Osteocyte (in vitro differentiated cells): ENCODE measurements around the gene UBE2O. TPM values are rescaled to one million over a fixed set of nuclear protein-coding genes. Genes with fewer than 3 reads are reported as not detected.

ENCODE experiments used
- DNase-seq: peaks from one replicate; pipeline ENCODE4 v3.0.0; 2021; ENCODE audit warnings: mixed read lengths; ENCODE audit not compliant: unreplicated experiment; ENCODE audit errors: extremely low spot score
- H3K27ac Mint-ChIP-seq: one replicate; pipeline ENCODE4 v1.8.0; 2021; ENCODE audit warnings: mild to moderate bottlenecking, mixed read lengths; ENCODE audit not compliant: unreplicated experiment
- H3K27me3 Mint-ChIP-seq: one replicate; pipeline ENCODE4 v1.8.0; 2021; ENCODE audit warnings: mixed read lengths; ENCODE audit not compliant: unreplicated experiment
- H3K36me3 Mint-ChIP-seq: one replicate; pipeline ENCODE4 v1.8.0; 2021; ENCODE audit warnings: mixed read lengths; ENCODE audit not compliant: unreplicated experiment
- H3K4me1 Mint-ChIP-seq: one replicate; pipeline ENCODE4 v1.8.0; 2021; ENCODE audit warnings: mixed read lengths; ENCODE audit not compliant: unreplicated experiment
- H3K4me3 Mint-ChIP-seq: one replicate; pipeline ENCODE4 v1.8.0; 2021; ENCODE audit warnings: mild to moderate bottlenecking, moderate library complexity, mixed read lengths; ENCODE audit not compliant: unreplicated experiment
- H3K9me3 Mint-ChIP-seq: one replicate; pipeline ENCODE4 v1.8.0; 2021; ENCODE audit warnings: mixed read lengths; ENCODE audit not compliant: unreplicated experiment
- CTCF ChIP-seq: fragments of 200-600 bp; sonication (generic); IDR thresholded peaks from 2 replicates; pipeline ENCODE4 v1.5.0; 2021; ENCODE audit warnings: antibody characterized with exemption, mild to moderate bottlenecking, moderate library complexity
- total RNA-seq: library from RNA; stranded (reverse); gene quantifications from 2 replicates; pipeline ENCODE4 v1.2.1, GENCODE V29; 2021

Gene UBE2O
- total RNA-seq, 1 donor from 2014 or later = 30.7 TPM

- Mint-ChIP-seq H3K27ac (no peak overlapping the region), H3K36me3 (peaks cover 3% of the 10 kb centered on the region), H3K4me3 (no peak overlapping the region), H3K9me3 (no peaks in the 10 kb centered on the region), H3K27me3 (no peaks in the 10 kb centered on the region), H3K4me1 (peaks cover 23% of the 10 kb centered on the region)
- no peak for TF ChIP-seq CTCF
- no peak for DNase-seq
Observed at GRCh38 chr17:76415786-76416185, 37.2 kb downstream of the UBE2O start.

- H3K9me3 Mint-ChIP-seq = no peaks in the 10 kb centered on the region
- H3K36me3 Mint-ChIP-seq = peaks cover 3% of the 10 kb centered on the region
- H3K4me3 Mint-ChIP-seq = no peak overlapping the region
- no peaks in the 10 kb centered on the region for H3K27me3 Mint-ChIP-seq
- DNase-seq = no peak
- no peak for TF ChIP-seq CTCF
- peaks cover 12% of the 10 kb centered on the region for H3K4me1 Mint-ChIP-seq
- no peak overlapping the region for H3K27ac Mint-ChIP-seq
Observed at GRCh38 chr17:76414334-76415295, 38.3 kb downstream of the UBE2O start.

GRCh38 chr17:76411247-76411646 is 41.7 kb downstream of the UBE2O start:
- Mint-ChIP-seq H3K27me3 (no peaks in the 10 kb centered on the region), H3K9me3 (no peaks in the 10 kb centered on the region), H3K4me1 (peaks cover 26% of the 10 kb centered on the region), H3K27ac (no peak overlapping the region), H3K4me3 (no peak overlapping the region), H3K36me3 (peaks cover 2% of the 10 kb centered on the region)
- DNase-seq = no peak
- no peak for TF ChIP-seq CTCF

- H3K27ac Mint-ChIP-seq = no peak overlapping the region
- DNase-seq = no peak
- no peaks in the 10 kb centered on the region for H3K9me3 Mint-ChIP-seq
- no peaks in the 10 kb centered on the region for H3K27me3 Mint-ChIP-seq
- TF ChIP-seq CTCF = no peak
- H3K36me3 Mint-ChIP-seq = peaks cover 2% of the 10 kb centered on the region
- H3K4me1 Mint-ChIP-seq = peaks cover 29% of the 10 kb centered on the region
- no peak overlapping the region for H3K4me3 Mint-ChIP-seq
Observed at GRCh38 chr17:76410328-76410965, 42.5 kb downstream of the UBE2O start.
